Naive thymus-derived CD4-positive, alpha-beta T cell (primary cell): ENCODE results near the gene SYNE2. TPM values are rescaled to one million over a fixed set of nuclear protein-coding genes. Genes with fewer than 3 reads are reported as not detected.
A peak's percentile ranks its signal among the peaks of the same experiment; 100 is the strongest.
"Not testable (repeated sequence)": the region's sequence is repeated elsewhere in the genome, so short reads cannot be mapped to it uniquely, and the experiment has no call there.

Source experiments
- ATAC-seq: fragments of 150-1000 bp; cut with Tn5 transposase; 2 replicates; pipeline ENCODE4 v1.10.0; 2021; ENCODE audit warnings: mild to moderate bottlenecking, moderate library complexity
- CTCF ChIA-PET: fragments of 350-600 bp; sonication (Branson Sonifier 250); formaldehyde crosslinking; loops from one replicate; lab custom pipeline; 2021; ENCODE audit warnings: antibody characterized with exemption; lab: Charles Lee
- POLR2A ChIA-PET: fragments of 350-600 bp; sonication (Branson Sonifier 250); formaldehyde crosslinking; loops from one replicate; lab custom pipeline; 2021; ENCODE audit warnings: antibody characterized with exemption, inconsistent platforms; lab: Charles Lee
- DNase-seq, 9 donors: peaks; one replicate each; pipeline versions ENCODE4 v3.0.0 to v3.0.0-alpha.2; 2020 to 2022; ENCODE audit warnings: mixed read lengths in 1 of 9
- H3K27ac ChIP-seq: one replicate; pipeline ENCODE4 v1.7.0; 2013; ENCODE audit warnings: mild to moderate bottlenecking, low read depth, low read length, moderate library complexity
- H3K27me3 ChIP-seq, 2 donors: one replicate each; pipeline ENCODE4 v1.7.0; 2013; ENCODE audit warnings: low read length in 2 of 2, mild to moderate bottlenecking in 2 of 2, moderate library complexity in 2 of 2; ENCODE audit not compliant: control insufficient read depth in 2 of 2, insufficient read depth in 2 of 2
- H3K36me3 ChIP-seq, 3 experiments: 1 replicate in 2 of 3; 2 replicates in 1 of 3; pipeline ENCODE4 v1.7.0; 2013; ENCODE audit warnings: low read length in 3 of 3, mild to moderate bottlenecking in 3 of 3, moderate library complexity in 1 of 3; ENCODE audit not compliant: insufficient read depth in 3 of 3, control insufficient read depth in 2 of 3
- H3K4me1 ChIP-seq, 2 donors: one replicate each; pipeline ENCODE4 v1.7.0; 2013; ENCODE audit warnings: low read length in 2 of 2, mild to moderate bottlenecking in 2 of 2, moderate library complexity in 1 of 2; ENCODE audit not compliant: control insufficient read depth in 2 of 2, insufficient read depth in 2 of 2
- H3K4me3 ChIP-seq: 2 replicates; pipeline ENCODE4 v1.7.0; 2013; ENCODE audit warnings: mild to moderate bottlenecking, low read length
- H3K9me3 ChIP-seq, 3 experiments: 1 replicate in 2 of 3; 2 replicates in 1 of 3; pipeline ENCODE4 v1.7.0; 2013; ENCODE audit warnings: low read length in 3 of 3; ENCODE audit not compliant: control insufficient read depth in 2 of 3
- H3K27ac Mint-ChIP-seq, 9 donors: one replicate each; pipeline ENCODE4 v1.8.0; 2020 to 2022; ENCODE audit warnings: mixed read lengths in 9 of 9, mild to moderate bottlenecking in 8 of 9, moderate library complexity in 5 of 9, inconsistent platforms in 2 of 9
- H3K27me3 Mint-ChIP-seq, 5 donors: one replicate each; pipeline ENCODE4 v1.8.0; 2021 to 2022; ENCODE audit warnings: mixed read lengths in 5 of 5, mild to moderate bottlenecking in 1 of 5
- H3K36me3 Mint-ChIP-seq, 5 donors: one replicate each; pipeline ENCODE4 v1.8.0; 2020 to 2022; ENCODE audit warnings: mixed read lengths in 5 of 5, mild to moderate bottlenecking in 3 of 5, inconsistent platforms in 1 of 5
- H3K4me1 Mint-ChIP-seq, 7 donors: one replicate each; pipeline ENCODE4 v1.8.0; 2020 to 2022; ENCODE audit warnings: mixed read lengths in 7 of 7, mild to moderate bottlenecking in 3 of 7, inconsistent platforms in 1 of 7
- H3K4me3 Mint-ChIP-seq, 10 donors: one replicate each; pipeline ENCODE4 v1.8.0; 2020 to 2022; ENCODE audit warnings: mild to moderate bottlenecking in 10 of 10, mixed read lengths in 10 of 10, moderate library complexity in 6 of 10, inconsistent platforms in 2 of 10
- H3K9me3 Mint-ChIP-seq, 11 donors: one replicate each; pipeline ENCODE4 v1.8.0; 2020 to 2022; ENCODE audit warnings: mixed read lengths in 11 of 11, mild to moderate bottlenecking in 4 of 11, inconsistent platforms in 1 of 11, moderate library complexity in 1 of 11
- intact Hi-C, 2 donors: fragments of 100-400 bp; cut with micrococcal nuclease; formaldehyde crosslinking; loops; one replicate each; pipeline ENCODE4 v1.15.1; 2023
- polyA plus RNA-seq, 2 donors: library from polyadenylated mRNA; unstranded; fragments of 300-500 nt; fragmentation: Illumina TruSeq; gene quantifications; one replicate each; pipeline ENCODE4 v1.2.3, GENCODE V29; 2021
- total RNA-seq, 6 experiments: library from RNA in 5 of 6; stranded (reverse) in 5 of 6; gene quantifications; 1 replicate in 5 of 6; 2 replicates in 1 of 6; pipeline ENCODE4 v1.2.3 and lab custom pipeline; 2021 to 2026

SYNE2 gene
- total and polyA plus RNA-seq, 7 experiments from 2014 or later: 22.4 to 170 (median 139) TPM

GRCh38 chr14:64182908-64183307 is 330.1 kb downstream of the SYNE2 start:
- H3K27ac ChIP-seq, ATAC-seq, intact Hi-C loops, H3K4me1 ChIP-seq, H3K4me1 Mint-ChIP-seq, H3K27me3 ChIP-seq, DNase-seq, H3K9me3 Mint-ChIP-seq, CTCF ChIA-PET, H3K27me3 Mint-ChIP-seq, H3K4me3 ChIP-seq, H3K9me3 ChIP-seq, H3K27ac Mint-ChIP-seq, H3K4me3 Mint-ChIP-seq, POLR2A ChIA-PET: not testable (repeated sequence)
- H3K36me3 Mint-ChIP-seq: peaks cover 9 to 58% (median 46%) of the 10 kb centered on the region in 5 donors
- H3K36me3 ChIP-seq: peaks cover 4 to 30% (median 20%) of the 10 kb centered on the region in 3 experiments

- H3K27ac Mint-ChIP-seq: peak overlapping the region in 1 of 9 donors; percentile 9
- intact Hi-C loops: no loop called here
Measured at GRCh38 chr14:64184103-64184729, 331.4 kb downstream of the SYNE2 start.

GRCh38 chr14:64185184-64185583 is 332.4 kb downstream of the SYNE2 start:
- POLR2A ChIA-PET: no interaction called here

More at GRCh38 chr14:64184103-64184729, 331.4 kb downstream of the SYNE2 start:
- Histone ChIP-seq H3K9me3 (no peaks in the 10 kb centered on the region), H3K27me3 (no peaks in the 10 kb centered on the region), H3K36me3 (peaks cover 4 to 39% (median 27%) of the 10 kb centered on the region in 3 experiments), H3K4me1 (no peaks in the 10 kb centered on the region), H3K4me3 (no peak overlapping the region), H3K27ac (no peak overlapping the region)
- H3K9me3 Mint-ChIP-seq: peaks cover 0 to 5% (median 0%) of the 10 kb centered on the region in 11 donors
- ChIA-PET CTCF (no interaction called here), POLR2A (no interaction called here)
- DNase-seq (no peak), ATAC-seq (no peak)
- H3K36me3 Mint-ChIP-seq: peaks cover 15 to 59% (median 54%) of the 10 kb centered on the region in 5 donors
- H3K4me1 Mint-ChIP-seq: peaks cover 0 to 1% (median 0%) of the 10 kb centered on the region in 7 donors
- no peak overlapping the region for H3K4me3 Mint-ChIP-seq
- H3K27me3 Mint-ChIP-seq: no peaks in the 10 kb centered on the region

GRCh38 chr14:64186231-64187129 is 333.7 kb downstream of the SYNE2 start:
- no peaks in the 10 kb centered on the region for H3K27me3 Mint-ChIP-seq
- ChIA-PET CTCF (no interaction called here), POLR2A (no interaction called here)
- peaks cover 17 to 64% (median 56%) of the 10 kb centered on the region in 5 donors for H3K36me3 Mint-ChIP-seq
- H3K4me3 ChIP-seq: no peak overlapping the region
- intact Hi-C loops: no loop called here
- H3K9me3 Mint-ChIP-seq: peaks cover 0 to 5% (median 0%) of the 10 kb centered on the region in 11 donors
- no peak overlapping the region for H3K27ac ChIP-seq
- no peak for DNase-seq
- H3K27ac Mint-ChIP-seq: no peak overlapping the region
- no peaks in the 10 kb centered on the region for H3K27me3 ChIP-seq
- H3K36me3 ChIP-seq: peaks cover 4 to 47% (median 25%) of the 10 kb centered on the region in 3 experiments
- peaks cover 0 to 4% (median 0%) of the 10 kb centered on the region in 7 donors for H3K4me1 Mint-ChIP-seq
- H3K4me3 Mint-ChIP-seq: no peak overlapping the region
- no peaks in the 10 kb centered on the region for H3K4me1 ChIP-seq
- no peak for ATAC-seq
- no peaks in the 10 kb centered on the region for H3K9me3 ChIP-seq

More at GRCh38 chr14:64185184-64185583, 332.4 kb downstream of the SYNE2 start:
- ATAC-seq (no peak), DNase-seq (no peak)
- no peaks in the 10 kb centered on the region for H3K27me3 ChIP-seq
- intact Hi-C loops: no loop called here
- H3K4me3 Mint-ChIP-seq: no peak overlapping the region
- peaks cover 0 to 5% (median 0%) of the 10 kb centered on the region in 11 donors for H3K9me3 Mint-ChIP-seq
- no peaks in the 10 kb centered on the region for H3K9me3 ChIP-seq
- no peak overlapping the region for H3K27ac Mint-ChIP-seq
- H3K27ac ChIP-seq: no peak overlapping the region
- H3K36me3 Mint-ChIP-seq: peaks cover 9 to 59% (median 50%) of the 10 kb centered on the region in 5 donors
- CTCF ChIA-PET: no interaction called here
- no peak overlapping the region for H3K4me3 ChIP-seq
- no peaks in the 10 kb centered on the region for H3K4me1 ChIP-seq
- peaks cover 4 to 45% (median 27%) of the 10 kb centered on the region in 3 experiments for H3K36me3 ChIP-seq
- H3K27me3 Mint-ChIP-seq: no peaks in the 10 kb centered on the region
- peaks cover 0 to 2% (median 0%) of the 10 kb centered on the region in 7 donors for H3K4me1 Mint-ChIP-seq

- ChIA-PET POLR2A (no interaction called here), CTCF (no interaction called here)
- H3K27me3 Mint-ChIP-seq: no peaks in the 10 kb centered on the region
- no peak for DNase-seq
- Histone ChIP-seq H3K27me3 (no peaks in the 10 kb centered on the region), H3K36me3 (peaks cover 0 to 48% (median 29%) of the 10 kb centered on the region in 3 experiments), H3K9me3 (no peaks in the 10 kb centered on the region), H3K4me1 (no peaks in the 10 kb centered on the region), H3K4me3 (no peak overlapping the region), H3K27ac (no peak overlapping the region)
- no peak for ATAC-seq
- peaks cover 17 to 68% (median 54%) of the 10 kb centered on the region in 5 donors for H3K36me3 Mint-ChIP-seq
- no peak overlapping the region for H3K27ac Mint-ChIP-seq
- H3K4me1 Mint-ChIP-seq: peaks cover 0 to 4% (median 0%) of the 10 kb centered on the region in 7 donors
- H3K9me3 Mint-ChIP-seq: peaks cover 0 to 5% (median 0%) of the 10 kb centered on the region in 11 donors
- no peak overlapping the region for H3K4me3 Mint-ChIP-seq
- intact Hi-C loops: no loop called here
Measured at GRCh38 chr14:64187331-64187730, 334.5 kb downstream of the SYNE2 start.

GRCh38 chr14:64190974-64191502 is 338.2 kb downstream of the SYNE2 start:
- Mint-ChIP-seq H3K4me1 (peaks cover 14 to 28% (median 26%) of the 10 kb centered on the region in 7 donors), H3K27me3 (no peaks in the 10 kb centered on the region), H3K4me3 (no peak overlapping the region), H3K36me3 (peaks cover 17 to 77% (median 53%) of the 10 kb centered on the region in 5 donors), H3K27ac (peak overlapping the region in 1 of 9 donors; percentile 51), H3K9me3 (no peaks in the 10 kb centered on the region)
- peaks cover 0 to 46% (median 24%) of the 10 kb centered on the region in 3 experiments for H3K36me3 ChIP-seq
- DNase-seq: no peak
- no peak overlapping the region for H3K27ac ChIP-seq
- no peaks in the 10 kb centered on the region for H3K9me3 ChIP-seq
- intact Hi-C loops: no loop called here
- CTCF ChIA-PET: no interaction called here
- ATAC-seq: no peak
- no peaks in the 10 kb centered on the region for H3K27me3 ChIP-seq
- POLR2A ChIA-PET: no interaction called here
- H3K4me1 ChIP-seq: peaks cover 0 to 7% of the 10 kb centered on the region in 2 donors
- no peak overlapping the region for H3K4me3 ChIP-seq
